ENCODE results near the gene RAD51B. TPM values are rescaled to one million over a fixed set of nuclear protein-coding genes. Genes with fewer than 3 reads are reported as not detected.

Gene RAD51B
- total RNA-seq, 2 donors from 2014 or later: 22.8 to 33.8 TPM

DNA sequence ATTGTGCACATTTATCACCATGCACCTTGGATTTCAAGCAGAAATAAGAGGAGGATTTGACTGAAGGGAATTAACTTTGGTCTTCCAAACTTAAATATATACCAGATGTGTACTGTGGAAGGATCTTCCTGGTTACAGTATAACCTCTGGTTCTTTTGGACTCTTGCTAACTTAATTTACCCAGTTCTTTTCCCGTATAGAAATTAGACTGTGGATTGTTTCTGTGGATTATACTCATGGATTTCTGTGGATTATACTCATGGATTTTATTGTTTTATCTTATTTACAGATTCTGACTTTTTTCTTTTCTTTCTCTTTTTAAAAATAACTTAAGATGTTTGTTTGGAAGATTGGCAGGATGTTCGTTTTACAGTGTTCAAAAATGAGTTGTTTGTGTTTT lies 215.3 kb downstream of the RAD51B start:
- H3K9me3 ChIP-seq (ENCODE audit: control insufficient read depth, low read length): peaks cover 14% of the 10 kb centered on the region
- WGBS, 2 experiments (ENCODE audit: insufficient coverage in 1 of 2, insufficient read length in 1 of 2): no CpG with 5 or more reads among the region's 2 CpGs
- no peak overlapping the region for H3K4me3 ChIP-seq (ENCODE audit: low read length)
- DNase-seq: no peak
- H3K27me3 ChIP-seq (ENCODE audit: control insufficient read depth, insufficient read depth, low read length, poor library complexity, severe bottlenecking): no peaks in the 10 kb centered on the region
- no peak overlapping the region for H3K9ac ChIP-seq (ENCODE audit: extremely low read depth, low read length, poor library complexity, severe bottlenecking)
- no peaks in the 10 kb centered on the region for H3K27me3 Mint-ChIP-seq (ENCODE audit: insufficient read depth)
- H3K4me3 Mint-ChIP-seq: no peak overlapping the region
- peaks cover 2% of the 10 kb centered on the region for H3K4me1 Mint-ChIP-seq
- peaks cover 14% of the 10 kb centered on the region for H3K9me3 Mint-ChIP-seq
- H3K4me1 ChIP-seq (ENCODE audit: control insufficient read depth, insufficient read depth, low read length): no peaks in the 10 kb centered on the region
- H3K27ac Mint-ChIP-seq: no peak overlapping the region
- TF ChIP-seq, protein P1, sequence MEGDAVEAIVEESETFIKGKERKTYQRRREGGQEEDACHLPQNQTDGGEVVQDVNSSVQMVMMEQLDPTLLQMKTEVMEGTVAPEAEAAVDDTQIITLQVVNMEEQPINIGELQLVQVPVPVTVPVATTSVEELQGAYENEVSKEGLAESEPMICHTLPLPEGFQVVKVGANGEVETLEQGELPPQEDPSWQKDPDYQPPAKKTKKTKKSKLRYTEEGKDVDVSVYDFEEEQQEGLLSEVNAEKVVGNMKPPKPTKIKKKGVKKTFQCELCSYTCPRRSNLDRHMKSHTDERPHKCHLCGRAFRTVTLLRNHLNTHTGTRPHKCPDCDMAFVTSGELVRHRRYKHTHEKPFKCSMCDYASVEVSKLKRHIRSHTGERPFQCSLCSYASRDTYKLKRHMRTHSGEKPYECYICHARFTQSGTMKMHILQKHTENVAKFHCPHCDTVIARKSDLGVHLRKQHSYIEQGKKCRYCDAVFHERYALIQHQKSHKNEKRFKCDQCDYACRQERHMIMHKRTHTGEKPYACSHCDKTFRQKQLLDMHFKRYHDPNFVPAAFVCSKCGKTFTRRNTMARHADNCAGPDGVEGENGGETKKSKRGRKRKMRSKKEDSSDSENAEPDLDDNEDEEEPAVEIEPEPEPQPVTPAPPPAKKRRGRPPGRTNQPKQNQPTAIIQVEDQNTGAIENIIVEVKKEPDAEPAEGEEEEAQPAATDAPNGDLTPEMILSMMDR (conservative IDR thresholded peaks at IDR 0.05): no peak
- H3K27ac ChIP-seq (ENCODE audit: low read depth, low read length): no peak overlapping the region
- no peaks in the 10 kb centered on the region for H3K36me3 ChIP-seq (ENCODE audit: control insufficient read depth, insufficient read depth, low read length)
- peaks cover 7% of the 10 kb centered on the region for H3K36me3 Mint-ChIP-seq (ENCODE audit: low read depth)

DNA sequence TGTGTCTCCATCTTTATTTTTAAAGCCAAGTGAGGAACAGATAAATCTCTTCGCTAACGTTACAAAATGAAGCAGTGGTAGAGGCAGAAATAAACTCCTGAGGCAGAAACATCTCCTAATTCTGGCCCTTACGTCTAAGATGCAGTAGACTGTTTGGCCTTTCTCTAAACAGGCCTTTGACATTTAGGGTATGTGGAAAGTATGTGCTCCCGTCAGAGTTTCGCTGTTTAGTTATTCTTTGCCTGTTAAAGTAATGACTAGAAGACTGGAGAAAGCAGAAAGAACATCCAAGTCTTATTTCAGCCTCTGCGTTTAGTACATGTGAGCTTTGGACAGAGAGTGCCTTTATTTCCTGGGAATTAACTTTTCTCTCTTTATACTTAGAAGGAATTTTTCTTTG lies 216.6 kb downstream of the RAD51B start:
- H3K9me3 Mint-ChIP-seq: peaks cover 4% of the 10 kb centered on the region
- Histone ChIP-seq H3K4me1 (ENCODE audit: control insufficient read depth, insufficient read depth, low read length) (no peaks in the 10 kb centered on the region), H3K27ac (ENCODE audit: low read depth, low read length) (peak overlapping the region; percentile 28), H3K4me3 (ENCODE audit: low read length) (no peak overlapping the region), H3K27me3 (ENCODE audit: control insufficient read depth, insufficient read depth, low read length, poor library complexity, severe bottlenecking) (no peaks in the 10 kb centered on the region), H3K9ac (ENCODE audit: extremely low read depth, low read length, poor library complexity, severe bottlenecking) (no peak overlapping the region), H3K36me3 (ENCODE audit: control insufficient read depth, insufficient read depth, low read length) (no peaks in the 10 kb centered on the region), H3K9me3 (ENCODE audit: control insufficient read depth, low read length) (peaks cover under 1% of the 10 kb centered on the region)
- no peak overlapping the region for H3K4me3 Mint-ChIP-seq
- no peak overlapping the region for H3K27ac Mint-ChIP-seq
- WGBS, 2 experiments (ENCODE audit: insufficient coverage in 1 of 2, insufficient read length in 1 of 2): 92% methylated on average over 5 to 6 of the region's 6 CpGs
- no peaks in the 10 kb centered on the region for H3K27me3 Mint-ChIP-seq (ENCODE audit: insufficient read depth)
- DNase-seq: no peak
- TF ChIP-seq, protein P1 (conservative IDR thresholded peaks at IDR 0.05): no peak
- H3K36me3 Mint-ChIP-seq (ENCODE audit: low read depth): peaks cover 3% of the 10 kb centered on the region
- peaks cover 9% of the 10 kb centered on the region for H3K4me1 Mint-ChIP-seq

DNA sequence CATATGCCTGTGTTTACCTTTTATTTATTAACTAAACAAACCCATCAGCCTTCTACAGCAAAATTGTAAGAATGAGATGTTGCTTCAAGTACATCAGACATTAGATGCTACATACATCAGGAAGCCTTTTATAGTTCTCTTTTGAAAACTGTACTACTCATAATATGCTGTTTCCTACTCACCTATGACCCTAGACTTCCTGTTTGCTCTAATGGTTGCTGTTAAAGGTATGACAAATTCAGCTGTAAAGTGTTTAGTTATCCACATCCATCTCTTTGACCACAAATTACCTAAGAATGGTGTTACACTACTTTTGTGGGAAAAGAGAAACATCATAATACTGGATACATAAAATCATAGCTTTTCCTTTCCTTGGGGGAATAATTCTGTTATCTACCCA lies 220.0 kb downstream of the RAD51B start:
- Histone ChIP-seq H3K36me3 (ENCODE audit: control insufficient read depth, insufficient read depth, low read length) (no peaks in the 10 kb centered on the region), H3K9ac (ENCODE audit: extremely low read depth, low read length, poor library complexity, severe bottlenecking) (no peak overlapping the region), H3K9me3 (ENCODE audit: control insufficient read depth, low read length) (no peaks in the 10 kb centered on the region), H3K27ac (ENCODE audit: low read depth, low read length) (no peak overlapping the region), H3K27me3 (ENCODE audit: control insufficient read depth, insufficient read depth, low read length, poor library complexity, severe bottlenecking) (no peaks in the 10 kb centered on the region), H3K4me3 (ENCODE audit: low read length) (no peak overlapping the region), H3K4me1 (ENCODE audit: control insufficient read depth, insufficient read depth, low read length) (peaks cover 9% of the 10 kb centered on the region)
- TF ChIP-seq, protein P1 (conservative IDR thresholded peaks at IDR 0.05): no peak
- no peaks in the 10 kb centered on the region for H3K36me3 Mint-ChIP-seq (ENCODE audit: low read depth)
- H3K4me1 Mint-ChIP-seq: peaks cover 34% of the 10 kb centered on the region
- DNase-seq: no peak
- H3K4me3 Mint-ChIP-seq: no peak overlapping the region
- H3K9me3 Mint-ChIP-seq: no peaks in the 10 kb centered on the region
- no peak overlapping the region for H3K27ac Mint-ChIP-seq
- H3K27me3 Mint-ChIP-seq (ENCODE audit: insufficient read depth): no peaks in the 10 kb centered on the region

All from endodermal cell (in vitro differentiated cells).